Measurements from ENCODE around the gene ANKRD11. TPM values are rescaled to one million over a fixed set of nuclear protein-coding genes. Genes with fewer than 3 reads are reported as not detected.
A peak's percentile ranks its signal among the peaks of the same experiment; 100 is the strongest.
"Not testable (repeated sequence)": the region's sequence is repeated elsewhere in the genome, so short reads cannot be mapped to it uniquely, and the experiment has no call there.

ANKRD11 gene
- total RNA-seq, 1 donor from 2014 or later, result 209 TPM

DNA sequence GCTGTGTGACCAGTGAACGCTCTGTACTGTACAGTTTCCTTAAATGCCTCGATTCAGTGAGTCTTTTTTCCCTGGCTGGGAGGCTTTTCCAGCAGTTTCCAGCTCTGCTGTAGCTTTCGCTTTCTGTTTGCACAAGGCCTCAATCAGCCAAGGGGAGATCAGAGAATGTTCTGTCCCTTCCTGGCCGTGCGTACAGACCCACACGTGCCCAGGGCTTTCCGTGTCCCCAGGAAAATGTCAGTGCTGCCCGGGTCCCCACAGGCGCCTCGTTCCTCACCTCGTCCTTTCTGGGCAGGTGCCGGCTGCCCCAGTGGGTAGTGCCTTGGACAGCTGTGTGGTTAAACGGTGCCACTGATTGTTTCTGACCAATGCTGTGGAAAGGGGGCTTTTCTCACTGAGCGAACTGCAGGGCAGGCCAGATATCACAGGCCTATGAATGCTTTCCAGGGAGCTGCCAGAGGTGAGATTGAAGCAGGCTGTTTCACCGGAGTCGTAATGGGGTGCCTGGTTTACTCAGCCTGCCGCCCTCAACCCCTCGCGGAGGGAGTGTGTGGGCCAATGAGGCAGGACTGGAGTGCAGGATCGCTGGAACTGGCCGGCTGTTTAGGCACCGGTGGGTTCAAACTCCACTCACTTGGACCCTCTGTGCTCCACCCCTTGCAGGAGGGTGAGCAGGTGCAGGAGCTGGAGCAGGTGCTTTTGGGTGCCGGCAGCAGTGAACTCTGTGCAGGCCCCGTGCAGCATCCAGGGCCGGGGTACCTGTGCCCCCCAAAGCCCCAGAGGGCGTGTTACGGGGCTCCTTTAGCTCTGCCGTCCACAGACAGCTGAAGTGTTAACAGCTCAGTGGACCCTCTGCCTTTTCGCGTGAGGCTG is 228.4 kb downstream of the ANKRD11 start:
- Mint-ChIP-seq H3K4me1 (ENCODE audit: unreplicated experiment) (peaks cover 2% of the 10 kb centered on the region), H3K36me3 (ENCODE audit: unreplicated experiment) (peaks cover 4% of the 10 kb centered on the region), H3K27ac (ENCODE audit: unreplicated experiment) (peak overlapping the region; percentile 57), H3K9me3 (ENCODE audit: unreplicated experiment) (no peaks in the 10 kb centered on the region), H3K27me3 (ENCODE audit: unreplicated experiment) (no peaks in the 10 kb centered on the region), H3K4me3 (ENCODE audit: unreplicated experiment) (no peak overlapping the region)
- TF ChIP-seq, protein P1, sequence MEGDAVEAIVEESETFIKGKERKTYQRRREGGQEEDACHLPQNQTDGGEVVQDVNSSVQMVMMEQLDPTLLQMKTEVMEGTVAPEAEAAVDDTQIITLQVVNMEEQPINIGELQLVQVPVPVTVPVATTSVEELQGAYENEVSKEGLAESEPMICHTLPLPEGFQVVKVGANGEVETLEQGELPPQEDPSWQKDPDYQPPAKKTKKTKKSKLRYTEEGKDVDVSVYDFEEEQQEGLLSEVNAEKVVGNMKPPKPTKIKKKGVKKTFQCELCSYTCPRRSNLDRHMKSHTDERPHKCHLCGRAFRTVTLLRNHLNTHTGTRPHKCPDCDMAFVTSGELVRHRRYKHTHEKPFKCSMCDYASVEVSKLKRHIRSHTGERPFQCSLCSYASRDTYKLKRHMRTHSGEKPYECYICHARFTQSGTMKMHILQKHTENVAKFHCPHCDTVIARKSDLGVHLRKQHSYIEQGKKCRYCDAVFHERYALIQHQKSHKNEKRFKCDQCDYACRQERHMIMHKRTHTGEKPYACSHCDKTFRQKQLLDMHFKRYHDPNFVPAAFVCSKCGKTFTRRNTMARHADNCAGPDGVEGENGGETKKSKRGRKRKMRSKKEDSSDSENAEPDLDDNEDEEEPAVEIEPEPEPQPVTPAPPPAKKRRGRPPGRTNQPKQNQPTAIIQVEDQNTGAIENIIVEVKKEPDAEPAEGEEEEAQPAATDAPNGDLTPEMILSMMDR (IDR thresholded peaks at IDR 0.05), result no peak
- DNase-seq (ENCODE audit: extremely low spot score, unreplicated experiment), result no peak

- not testable (repeated sequence) for H3K36me3 Mint-ChIP-seq (ENCODE audit: unreplicated experiment); H3K27ac Mint-ChIP-seq (ENCODE audit: unreplicated experiment); H3K4me1 Mint-ChIP-seq (ENCODE audit: unreplicated experiment); H3K4me3 Mint-ChIP-seq (ENCODE audit: unreplicated experiment); H3K9me3 Mint-ChIP-seq (ENCODE audit: unreplicated experiment); H3K27me3 Mint-ChIP-seq (ENCODE audit: unreplicated experiment); DNase-seq (ENCODE audit: extremely low spot score, unreplicated experiment)
These were observed 230.5 kb downstream of the ANKRD11 start for GRCh38 chr16:89259901-89260300.

DNA sequence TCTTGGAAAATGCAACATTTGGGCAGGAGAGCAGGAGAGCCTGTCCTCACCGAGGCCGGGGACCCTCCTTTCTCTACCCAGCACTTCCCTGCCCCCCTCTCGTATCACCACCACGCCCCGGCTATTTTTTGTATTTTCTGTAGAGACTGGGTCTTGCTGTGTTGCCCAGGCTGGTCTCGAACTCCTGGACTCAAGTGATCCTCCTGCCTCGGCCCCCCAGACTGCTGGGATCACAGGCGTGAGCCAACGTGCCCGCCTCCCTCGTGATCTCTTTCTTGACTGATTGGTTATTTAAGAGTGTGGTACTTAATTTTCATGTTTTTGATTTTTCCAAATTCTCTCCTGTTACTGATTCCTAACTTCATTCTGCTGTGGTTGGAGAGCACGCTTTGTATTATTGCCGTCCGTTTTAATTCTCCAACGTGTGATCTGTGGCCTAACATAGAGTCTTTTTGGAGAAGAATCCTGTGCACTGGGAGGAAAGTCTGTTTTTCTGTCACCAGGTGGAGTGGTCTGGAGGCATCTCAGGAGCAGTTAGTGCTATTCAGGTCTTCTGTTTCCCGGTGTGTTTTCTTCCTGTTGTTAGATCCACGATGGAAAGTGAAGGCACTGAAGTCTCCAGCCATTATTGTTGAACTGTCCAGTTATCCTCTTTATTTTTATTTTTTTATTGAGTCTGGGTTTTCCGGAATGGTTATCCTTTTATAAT is 232.4 kb downstream of the ANKRD11 start:
- H3K4me3 Mint-ChIP-seq (ENCODE audit: unreplicated experiment), result no peak overlapping the region
- no peaks in the 10 kb centered on the region for H3K9me3 Mint-ChIP-seq (ENCODE audit: unreplicated experiment)
- no peaks in the 10 kb centered on the region for H3K27me3 Mint-ChIP-seq (ENCODE audit: unreplicated experiment)
- DNase-seq (ENCODE audit: extremely low spot score, unreplicated experiment), result no peak
- H3K36me3 Mint-ChIP-seq (ENCODE audit: unreplicated experiment), result no peaks in the 10 kb centered on the region
- no peak overlapping the region for H3K27ac Mint-ChIP-seq (ENCODE audit: unreplicated experiment)
- H3K4me1 Mint-ChIP-seq (ENCODE audit: unreplicated experiment), result peaks cover 2% of the 10 kb centered on the region
- TF ChIP-seq, protein P1 (IDR thresholded peaks at IDR 0.05), result no peak

GRCh38 chr16:89257281-89257731 is 233.1 kb downstream of the ANKRD11 start:
- H3K27me3 Mint-ChIP-seq (ENCODE audit: unreplicated experiment), result no peaks in the 10 kb centered on the region
- TF ChIP-seq, protein P1 (IDR thresholded peaks at IDR 0.05), result no peak
- no peak overlapping the region for H3K27ac Mint-ChIP-seq (ENCODE audit: unreplicated experiment)
- H3K4me1 Mint-ChIP-seq (ENCODE audit: unreplicated experiment), result peaks cover 2% of the 10 kb centered on the region
- no peaks in the 10 kb centered on the region for H3K9me3 Mint-ChIP-seq (ENCODE audit: unreplicated experiment)
- no peak for DNase-seq (ENCODE audit: extremely low spot score, unreplicated experiment)
- no peaks in the 10 kb centered on the region for H3K36me3 Mint-ChIP-seq (ENCODE audit: unreplicated experiment)
- H3K4me3 Mint-ChIP-seq (ENCODE audit: unreplicated experiment), result no peak overlapping the region

DNA sequence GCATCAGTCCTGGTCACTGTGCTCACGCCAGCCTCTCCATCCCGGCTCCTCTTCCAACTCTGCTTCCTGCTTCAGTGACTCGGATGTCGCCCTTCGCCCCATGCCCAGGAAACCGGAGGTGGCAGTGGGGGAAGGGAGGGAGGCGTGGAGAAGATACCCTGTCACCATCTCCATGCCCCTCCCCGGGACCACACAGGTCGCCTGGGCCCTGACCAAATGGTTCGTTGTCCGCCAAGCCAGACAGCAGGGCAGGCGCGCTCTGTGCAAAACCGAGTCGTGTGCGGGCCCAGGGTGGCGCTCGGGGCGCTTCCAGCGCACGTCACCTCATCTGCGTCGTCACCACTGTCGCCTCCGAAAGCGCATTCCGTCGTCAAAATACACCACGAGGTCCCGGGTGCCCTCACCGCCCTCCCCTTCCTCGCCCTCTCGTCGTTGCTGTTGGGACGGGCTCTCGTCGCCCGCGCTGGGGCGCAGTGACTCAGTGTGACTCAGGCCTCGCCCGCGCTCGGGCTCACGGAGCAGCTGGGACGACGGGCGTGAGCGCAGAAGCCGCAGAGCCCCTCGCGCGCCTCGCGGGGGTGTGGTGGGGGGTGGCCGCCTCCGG is 233.6 kb downstream of the ANKRD11 start:
- peaks cover 2% of the 10 kb centered on the region for H3K4me1 Mint-ChIP-seq (ENCODE audit: unreplicated experiment)
- no peaks in the 10 kb centered on the region for H3K27me3 Mint-ChIP-seq (ENCODE audit: unreplicated experiment)
- no peak overlapping the region for H3K4me3 Mint-ChIP-seq (ENCODE audit: unreplicated experiment)
- no peak for DNase-seq (ENCODE audit: extremely low spot score, unreplicated experiment)
- no peaks in the 10 kb centered on the region for H3K36me3 Mint-ChIP-seq (ENCODE audit: unreplicated experiment)
- TF ChIP-seq, protein P1 (IDR thresholded peaks at IDR 0.05), result no peak
- H3K9me3 Mint-ChIP-seq (ENCODE audit: unreplicated experiment), result no peaks in the 10 kb centered on the region
- no peak overlapping the region for H3K27ac Mint-ChIP-seq (ENCODE audit: unreplicated experiment)

Data from osteocyte (in vitro differentiated cells).